Measurements from ENCODE around the gene CCK.

Gene CCK

DNA sequence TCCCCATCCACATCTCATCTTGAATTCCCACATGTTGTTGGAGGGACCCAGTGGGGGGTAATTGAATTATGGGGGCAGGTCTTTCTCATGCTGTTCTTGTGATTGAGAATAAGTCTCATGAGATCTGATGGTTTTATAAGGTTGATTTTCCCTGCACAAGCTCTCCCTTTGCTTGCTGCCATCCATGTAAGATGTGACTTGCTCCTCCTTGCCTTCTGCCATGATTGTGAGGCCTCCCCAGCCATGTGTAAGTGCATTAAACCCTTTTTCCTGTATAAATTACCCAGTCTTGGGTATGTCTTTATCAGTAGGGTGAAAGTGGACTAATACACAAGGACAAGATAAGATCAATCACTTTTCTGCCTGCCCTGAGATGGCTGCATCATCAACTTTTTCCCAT lies 5.8 kb upstream of the CCK start:
- TF ChIP-seq, protein P1, sequence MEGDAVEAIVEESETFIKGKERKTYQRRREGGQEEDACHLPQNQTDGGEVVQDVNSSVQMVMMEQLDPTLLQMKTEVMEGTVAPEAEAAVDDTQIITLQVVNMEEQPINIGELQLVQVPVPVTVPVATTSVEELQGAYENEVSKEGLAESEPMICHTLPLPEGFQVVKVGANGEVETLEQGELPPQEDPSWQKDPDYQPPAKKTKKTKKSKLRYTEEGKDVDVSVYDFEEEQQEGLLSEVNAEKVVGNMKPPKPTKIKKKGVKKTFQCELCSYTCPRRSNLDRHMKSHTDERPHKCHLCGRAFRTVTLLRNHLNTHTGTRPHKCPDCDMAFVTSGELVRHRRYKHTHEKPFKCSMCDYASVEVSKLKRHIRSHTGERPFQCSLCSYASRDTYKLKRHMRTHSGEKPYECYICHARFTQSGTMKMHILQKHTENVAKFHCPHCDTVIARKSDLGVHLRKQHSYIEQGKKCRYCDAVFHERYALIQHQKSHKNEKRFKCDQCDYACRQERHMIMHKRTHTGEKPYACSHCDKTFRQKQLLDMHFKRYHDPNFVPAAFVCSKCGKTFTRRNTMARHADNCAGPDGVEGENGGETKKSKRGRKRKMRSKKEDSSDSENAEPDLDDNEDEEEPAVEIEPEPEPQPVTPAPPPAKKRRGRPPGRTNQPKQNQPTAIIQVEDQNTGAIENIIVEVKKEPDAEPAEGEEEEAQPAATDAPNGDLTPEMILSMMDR (IDR thresholded peaks at IDR 0.05; ENCODE audit: control insufficient read depth, insufficient read depth, low read depth, low read length, missing control alignments): no peak

DNA sequence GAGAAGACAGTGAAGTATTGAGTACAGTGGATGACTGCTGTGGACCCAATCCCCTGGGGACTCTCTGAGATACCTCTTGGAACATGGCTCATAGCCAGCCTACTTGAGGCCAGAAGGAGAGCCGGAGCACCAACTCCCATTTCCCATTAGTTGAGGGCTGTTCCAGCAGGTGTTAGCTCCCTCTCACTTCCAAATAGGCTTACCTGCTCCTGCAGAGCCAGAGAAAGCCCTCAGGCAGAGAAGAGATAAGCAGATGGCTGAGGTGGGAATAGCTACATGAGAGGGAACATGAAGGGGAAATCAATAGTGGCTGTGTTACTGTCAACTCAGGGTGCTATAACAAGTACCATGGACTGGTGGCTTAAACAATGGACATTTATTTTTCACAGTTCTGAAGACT lies 4.6 kb upstream of the CCK start:
- TF ChIP-seq, protein P1 (IDR thresholded peaks at IDR 0.05; ENCODE audit: control insufficient read depth, insufficient read depth, low read depth, low read length, missing control alignments): no peak
- DNase-seq (ENCODE audit: low read depth): no peak
- H3K4me3 ChIP-seq (ENCODE audit: control insufficient read depth, low read depth, low read length): no peak overlapping the region

More for the DNA sequence above, 5.8 kb upstream of the CCK start:
- no peak for DNase-seq (ENCODE audit: low read depth)
- no peak overlapping the region for H3K4me3 ChIP-seq (ENCODE audit: control insufficient read depth, low read depth, low read length)

DNA sequence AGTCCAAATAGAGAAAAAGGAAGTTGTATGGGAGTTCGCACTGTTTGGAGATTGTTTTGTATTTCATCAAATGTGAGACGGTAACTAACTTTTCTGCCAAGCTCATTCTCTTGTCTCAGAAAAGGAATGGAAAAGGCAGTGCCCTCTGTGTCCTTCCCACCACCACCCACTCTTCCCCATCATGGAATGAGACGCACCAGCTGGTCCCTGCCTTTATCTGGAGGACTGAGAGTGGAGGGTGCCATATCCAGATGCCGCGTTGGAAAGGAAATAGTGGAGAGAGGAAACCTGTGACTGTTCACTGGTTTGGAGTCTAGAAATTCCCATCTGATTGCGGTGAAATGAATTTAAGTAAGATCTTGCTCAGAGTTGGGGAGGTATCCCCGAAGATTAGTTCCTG lies 3.7 kb upstream of the CCK start:
- DNase-seq (ENCODE audit: low read depth): no peak
- TF ChIP-seq, protein P1 (IDR thresholded peaks at IDR 0.05; ENCODE audit: control insufficient read depth, insufficient read depth, low read depth, low read length, missing control alignments): no peak
- H3K4me3 ChIP-seq (ENCODE audit: control insufficient read depth, low read depth, low read length): no peak overlapping the region

DNA sequence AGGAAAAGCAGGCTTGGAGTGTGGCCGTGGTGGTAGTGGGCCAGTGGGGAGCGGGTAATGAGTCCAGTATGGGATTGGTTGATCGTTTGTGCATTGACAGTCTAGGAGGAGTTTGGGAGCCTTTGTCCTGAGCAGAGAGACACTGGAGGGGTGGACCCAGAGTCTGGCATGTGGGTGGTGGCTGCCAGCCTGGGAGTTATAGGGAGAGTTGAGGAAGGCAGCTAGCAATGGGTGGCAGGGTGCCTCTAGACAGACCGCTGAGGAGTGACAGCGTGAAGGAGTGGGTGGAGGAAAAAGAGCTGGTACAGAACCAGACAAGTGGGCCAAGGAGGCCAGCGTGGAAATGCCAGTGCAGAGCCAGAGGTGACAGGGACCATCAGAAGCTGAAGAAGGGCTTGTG lies 1.9 kb upstream of the CCK start:
- TF ChIP-seq, protein P1 (IDR thresholded peaks at IDR 0.05; ENCODE audit: control insufficient read depth, insufficient read depth, low read depth, low read length, missing control alignments): no peak
- no peak for DNase-seq (ENCODE audit: low read depth)

DNA sequence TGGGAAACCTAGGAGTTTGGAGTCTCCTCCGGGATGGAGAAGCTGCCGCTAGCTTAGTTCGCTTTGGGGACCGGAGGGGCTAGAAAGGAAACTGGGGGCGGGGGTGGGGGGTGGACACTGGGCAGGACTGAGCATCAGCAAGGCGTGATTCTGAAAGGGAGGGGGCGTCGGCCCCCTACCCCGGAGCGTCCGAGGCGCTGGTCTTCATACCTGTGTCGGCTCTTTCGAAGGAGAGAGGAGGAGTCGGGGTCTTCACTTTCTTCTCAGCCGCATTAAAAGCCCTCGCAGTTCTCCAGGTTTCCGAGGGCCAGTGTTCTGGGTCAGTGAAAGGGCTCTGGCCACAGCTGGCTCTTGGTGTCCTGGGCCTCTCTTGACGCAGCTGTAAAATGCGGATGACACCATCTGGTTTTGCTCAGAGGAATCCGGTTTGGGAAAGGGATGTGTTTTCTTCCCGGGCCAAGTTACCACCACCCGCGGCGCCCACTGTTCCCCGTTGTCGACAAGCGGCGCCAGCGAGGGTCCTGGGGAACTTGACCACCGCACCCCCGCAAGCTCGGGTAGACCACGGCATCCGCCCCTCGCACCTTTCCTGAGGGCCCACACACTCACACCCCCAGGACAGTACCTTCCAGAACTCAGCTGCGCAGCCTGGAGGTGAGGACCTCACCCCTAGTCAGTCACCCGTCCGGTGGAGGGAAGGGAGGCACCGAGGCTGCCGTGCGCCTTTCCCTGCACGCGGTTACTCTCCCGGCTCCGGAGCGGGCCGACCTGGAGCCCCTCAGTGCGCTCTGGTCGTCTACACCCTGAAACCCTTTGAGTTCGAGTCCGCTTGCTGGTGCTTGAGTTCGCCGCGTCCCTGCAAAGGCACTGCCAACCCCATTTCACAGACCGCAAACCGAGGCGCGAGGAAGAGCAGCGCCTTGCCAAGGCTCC lies 660 bp downstream of the CCK start:
- no peak for DNase-seq (ENCODE audit: low read depth)
- no peak overlapping the region for H3K4me3 ChIP-seq (ENCODE audit: control insufficient read depth, low read depth, low read length)
- TF ChIP-seq, protein P1 (IDR thresholded peaks at IDR 0.05; ENCODE audit: control insufficient read depth, insufficient read depth, low read depth, low read length, missing control alignments): no peak

More for the DNA sequence above, 1.9 kb upstream of the CCK start:
- no peak overlapping the region for H3K4me3 ChIP-seq (ENCODE audit: control insufficient read depth, low read depth, low read length)

DNA sequence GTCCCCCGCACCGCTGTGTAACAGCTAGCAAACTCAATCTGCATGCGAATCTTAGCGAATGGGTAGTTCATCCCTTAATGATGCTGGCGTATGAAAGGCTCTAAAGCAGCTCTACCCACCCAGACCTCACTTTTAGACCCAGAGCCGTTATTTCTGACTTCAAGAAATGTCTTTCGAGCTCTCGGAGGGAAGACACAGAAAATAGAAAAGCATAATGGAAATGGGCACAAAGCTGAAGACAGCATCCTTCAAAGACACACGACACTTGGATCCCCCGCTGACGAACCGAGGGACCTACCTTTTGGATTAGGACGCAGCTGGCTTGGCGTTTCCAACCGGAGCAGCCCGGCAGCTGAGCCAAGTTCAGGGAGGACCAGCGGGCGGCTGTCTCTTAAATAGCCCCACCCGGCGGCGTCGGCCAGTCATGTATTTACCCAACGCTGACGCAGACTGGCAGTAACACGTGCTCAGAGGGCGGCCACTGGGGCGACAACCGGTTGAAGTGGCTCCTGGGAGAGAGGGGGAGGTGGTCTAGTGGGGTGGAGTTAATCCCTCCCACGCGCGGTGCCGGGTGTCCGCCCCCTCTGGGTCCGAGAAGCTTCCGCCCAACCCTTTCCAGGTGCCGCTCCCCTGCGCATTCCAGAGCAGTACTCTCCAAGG lies 1.5 kb downstream of the CCK start:
- H3K4me3 ChIP-seq (ENCODE audit: control insufficient read depth, low read depth, low read length): no peak overlapping the region
- no peak for DNase-seq (ENCODE audit: low read depth)
- TF ChIP-seq, protein P1 (IDR thresholded peaks at IDR 0.05; ENCODE audit: control insufficient read depth, insufficient read depth, low read depth, low read length, missing control alignments): no peak
